Activated naive CD4-positive, alpha-beta T cell treated with anti-CD3 and anti-CD28 coated beads, Interleukin-2, amount 50 U/mL, for 24 hours (primary cell): Measurements from ENCODE around the gene CCDC71L.

Experiments used
- H3K27ac Mint-ChIP-seq: one replicate; pipeline ENCODE4 v1.8.0; 2021; ENCODE audit warnings: mild to moderate bottlenecking, mixed read lengths
- H3K27me3 Mint-ChIP-seq: one replicate; pipeline ENCODE4 v1.8.0; 2021; ENCODE audit warnings: mixed read lengths
- H3K36me3 Mint-ChIP-seq: one replicate; pipeline ENCODE4 v1.8.0; 2021; ENCODE audit warnings: mixed read lengths
- H3K4me1 Mint-ChIP-seq: one replicate; pipeline ENCODE4 v1.8.0; 2021; ENCODE audit warnings: mixed read lengths
- H3K4me3 Mint-ChIP-seq: one replicate; pipeline ENCODE4 v1.8.0; 2021; ENCODE audit warnings: mild to moderate bottlenecking, mixed read lengths
- H3K9me3 Mint-ChIP-seq: one replicate; pipeline ENCODE4 v1.8.0; 2021; ENCODE audit warnings: mixed read lengths

Gene CCDC71L

GRCh38 chr7:106668861-106669524 lies 8.0 kb upstream of the CCDC71L start:
- peaks cover 1% of the 10 kb centered on the region for H3K36me3 Mint-ChIP-seq
- no peak overlapping the region for H3K27ac Mint-ChIP-seq
- no peaks in the 10 kb centered on the region for H3K27me3 Mint-ChIP-seq
- peaks cover 8% of the 10 kb centered on the region for H3K4me1 Mint-ChIP-seq
- H3K9me3 Mint-ChIP-seq: no peaks in the 10 kb centered on the region
- H3K4me3 Mint-ChIP-seq: no peak overlapping the region

DNA sequence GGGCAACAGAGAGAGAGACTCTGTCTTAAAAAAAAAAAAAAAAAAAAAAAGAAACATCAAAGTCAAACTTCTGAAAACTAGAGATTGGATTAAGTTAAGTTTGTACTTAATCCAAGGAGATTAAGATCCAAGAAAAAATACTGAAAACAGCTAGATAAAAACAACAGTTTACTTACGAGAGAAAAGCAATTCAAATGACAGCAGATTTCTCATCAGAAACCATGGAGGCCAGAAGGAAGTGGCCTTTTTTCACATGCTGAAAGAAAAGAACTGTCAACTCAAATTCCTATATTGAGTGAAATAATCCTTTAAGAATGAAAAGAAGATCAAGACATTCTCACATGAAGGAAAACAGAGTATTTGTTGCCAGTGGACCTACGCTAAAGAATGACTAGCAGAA lies 5.4 kb upstream of the CCDC71L start:
- peaks cover 15% of the 10 kb centered on the region for H3K4me1 Mint-ChIP-seq
- H3K27me3 Mint-ChIP-seq: no peaks in the 10 kb centered on the region
- no peaks in the 10 kb centered on the region for H3K9me3 Mint-ChIP-seq
- no peaks in the 10 kb centered on the region for H3K36me3 Mint-ChIP-seq
- H3K27ac Mint-ChIP-seq: no peak overlapping the region
- no peak overlapping the region for H3K4me3 Mint-ChIP-seq

- peaks cover 14% of the 10 kb centered on the region for H3K4me1 Mint-ChIP-seq
- H3K27ac Mint-ChIP-seq: peak overlapping the region; percentile 60
- H3K36me3 Mint-ChIP-seq: peaks cover 2% of the 10 kb centered on the region
- no peaks in the 10 kb centered on the region for H3K9me3 Mint-ChIP-seq
- no peak overlapping the region for H3K4me3 Mint-ChIP-seq
- no peaks in the 10 kb centered on the region for H3K27me3 Mint-ChIP-seq
These were observed 3.4 kb upstream of the CCDC71L start for GRCh38 chr7:106664343-106664742.

DNA sequence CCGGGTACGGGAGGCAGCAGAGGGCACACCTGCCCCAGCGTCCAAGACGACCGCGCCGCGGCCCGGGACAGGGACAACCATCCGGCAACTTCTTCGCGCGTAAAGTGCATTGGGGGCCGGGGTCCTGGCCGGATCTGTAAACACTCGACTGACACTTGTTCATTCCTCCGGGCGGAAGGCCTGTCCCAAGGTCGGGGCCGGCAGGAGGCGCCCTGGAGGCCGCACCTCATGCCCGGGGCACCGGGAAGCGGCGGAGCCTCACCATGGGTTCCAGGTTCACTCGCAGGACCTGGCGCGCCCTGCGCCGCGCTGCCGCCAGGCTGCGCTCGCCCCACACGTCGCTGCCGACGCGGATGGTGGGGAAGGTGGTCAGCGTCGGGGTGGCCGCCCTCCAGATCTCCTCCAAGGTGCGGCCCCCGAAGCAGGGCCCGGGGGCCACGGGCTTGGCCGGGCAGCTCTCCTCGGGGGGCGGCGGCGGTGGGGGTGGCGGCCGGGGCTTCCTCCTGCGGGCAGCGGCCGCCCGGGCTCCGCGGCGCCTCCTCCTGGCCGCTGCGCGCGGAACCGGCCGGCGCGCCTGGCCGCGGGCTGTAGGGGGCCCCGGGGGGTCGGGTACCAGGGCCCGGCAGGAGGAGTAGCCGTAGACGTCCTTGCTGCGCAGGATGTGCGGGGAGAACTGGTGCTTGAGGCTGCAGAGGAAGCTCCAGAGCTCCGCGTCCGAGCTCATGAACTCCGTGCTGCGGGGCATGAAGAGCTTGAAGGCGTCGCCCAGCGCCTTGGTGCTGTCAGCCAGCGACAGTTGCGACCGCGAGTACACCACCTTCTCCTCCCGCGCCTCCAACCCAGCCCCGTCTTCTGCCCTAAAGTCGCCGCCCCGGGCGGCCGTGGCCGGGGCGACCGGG lies 746 bp downstream of the CCDC71L start:
- Mint-ChIP-seq H3K4me3 (peak overlapping the region; percentile 96), H3K36me3 (peaks cover 2% of the 10 kb centered on the region), H3K4me1 (peaks cover 37% of the 10 kb centered on the region), H3K27me3 (no peaks in the 10 kb centered on the region), H3K27ac (peak overlapping the region; percentile 99), H3K9me3 (no peaks in the 10 kb centered on the region)

- H3K27me3 Mint-ChIP-seq: no peaks in the 10 kb centered on the region
- peaks cover 2% of the 10 kb centered on the region for H3K36me3 Mint-ChIP-seq
- no peaks in the 10 kb centered on the region for H3K9me3 Mint-ChIP-seq
- peaks cover 37% of the 10 kb centered on the region for H3K4me1 Mint-ChIP-seq
- H3K4me3 Mint-ChIP-seq: peak overlapping the region; percentile 96
- peak overlapping the region; percentile 99 for H3K27ac Mint-ChIP-seq
These were observed 1.6 kb downstream of the CCDC71L start for GRCh38 chr7:106659166-106659962.

DNA sequence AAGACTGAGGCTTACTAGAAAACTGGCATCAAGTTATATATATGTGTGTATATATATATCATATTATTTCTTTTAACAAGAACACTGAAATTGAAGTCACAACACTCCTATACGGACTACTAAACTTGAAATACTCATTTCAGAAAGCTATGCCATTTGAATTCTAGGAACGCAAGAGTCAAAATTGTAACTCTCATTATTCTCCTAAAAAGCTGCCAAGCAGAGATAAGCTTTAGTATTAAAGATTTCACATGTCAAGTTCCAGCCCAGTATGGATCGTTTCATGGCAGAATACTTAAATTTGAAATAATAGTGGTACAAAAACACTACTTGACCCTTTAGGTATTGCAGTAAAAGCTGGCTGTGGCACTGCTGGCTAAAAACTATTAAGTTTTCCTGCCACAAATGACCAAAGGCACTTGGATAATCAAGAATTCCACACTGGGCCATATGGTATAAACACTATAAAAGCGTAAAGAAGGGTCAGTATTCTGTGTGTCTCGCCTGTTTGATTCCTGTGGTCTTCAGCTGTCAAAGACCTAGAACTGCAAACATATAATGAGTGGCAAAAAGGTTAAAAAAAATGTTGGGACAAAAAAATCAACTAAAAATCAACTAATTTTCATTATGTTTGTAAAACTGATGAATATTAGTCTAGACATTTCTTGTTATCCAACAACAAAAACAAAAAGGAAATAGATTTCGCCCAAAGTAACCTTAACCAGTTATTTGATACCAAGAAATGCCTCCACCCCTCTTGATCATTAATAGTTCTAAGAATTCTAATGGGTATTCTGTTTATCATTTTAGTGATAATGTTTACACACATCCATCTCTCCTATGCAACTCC lies 2.4 kb downstream of the CCDC71L start:
- H3K36me3 Mint-ChIP-seq: peaks cover 2% of the 10 kb centered on the region
- H3K4me3 Mint-ChIP-seq: peak overlapping the region; percentile 96
- no peaks in the 10 kb centered on the region for H3K9me3 Mint-ChIP-seq
- peaks cover 37% of the 10 kb centered on the region for H3K4me1 Mint-ChIP-seq
- peak overlapping the region; percentile 86 for H3K27ac Mint-ChIP-seq
- no peaks in the 10 kb centered on the region for H3K27me3 Mint-ChIP-seq

GRCh38 chr7:106657085-106657991 lies 3.6 kb downstream of the CCDC71L start:
- Mint-ChIP-seq H3K27me3 (no peaks in the 10 kb centered on the region), H3K27ac (peak overlapping the region; percentile 76), H3K9me3 (no peaks in the 10 kb centered on the region), H3K4me1 (peaks cover 37% of the 10 kb centered on the region), H3K36me3 (peaks cover 2% of the 10 kb centered on the region), H3K4me3 (peak overlapping the region; percentile 76)

DNA sequence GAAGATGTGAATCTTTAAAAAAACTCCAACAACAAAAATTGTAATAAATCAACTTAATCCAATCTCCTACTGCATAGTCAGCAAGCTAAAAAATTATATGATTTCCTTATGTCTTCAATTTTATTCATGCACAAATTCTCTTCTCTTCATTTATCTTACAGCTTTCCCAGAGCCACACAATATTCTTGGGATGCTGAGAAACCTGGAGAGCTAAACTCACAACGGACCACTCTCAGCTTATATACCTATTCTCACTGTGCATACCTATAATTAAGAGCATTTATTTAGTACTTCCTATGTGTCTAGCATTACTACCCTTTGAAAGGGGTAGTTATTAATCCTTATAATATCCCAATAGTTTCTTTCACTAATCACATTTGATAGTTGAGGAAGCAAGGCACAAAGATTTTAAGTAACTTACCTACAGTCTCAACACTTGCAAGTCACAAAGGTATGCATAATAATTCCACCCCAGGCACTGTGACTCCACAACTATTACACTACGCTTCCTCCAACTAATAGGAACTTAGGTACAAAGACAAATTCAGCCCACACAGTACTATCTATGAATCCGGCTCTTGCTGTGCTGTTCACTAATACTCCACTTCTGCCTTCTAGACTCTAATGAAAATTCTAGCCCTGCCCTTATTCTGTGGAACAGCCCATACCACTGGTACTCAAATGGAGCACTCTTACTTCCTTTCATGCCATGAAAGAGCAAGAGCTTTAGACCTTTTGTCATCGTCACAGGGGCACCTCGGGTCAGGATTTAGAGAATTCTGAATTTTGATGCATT lies 5.1 kb downstream of the CCDC71L start:
- Mint-ChIP-seq H3K9me3 (no peaks in the 10 kb centered on the region), H3K27ac (no peak overlapping the region), H3K4me1 (peaks cover 25% of the 10 kb centered on the region), H3K27me3 (no peaks in the 10 kb centered on the region), H3K36me3 (peaks cover 2% of the 10 kb centered on the region), H3K4me3 (no peak overlapping the region)

DNA sequence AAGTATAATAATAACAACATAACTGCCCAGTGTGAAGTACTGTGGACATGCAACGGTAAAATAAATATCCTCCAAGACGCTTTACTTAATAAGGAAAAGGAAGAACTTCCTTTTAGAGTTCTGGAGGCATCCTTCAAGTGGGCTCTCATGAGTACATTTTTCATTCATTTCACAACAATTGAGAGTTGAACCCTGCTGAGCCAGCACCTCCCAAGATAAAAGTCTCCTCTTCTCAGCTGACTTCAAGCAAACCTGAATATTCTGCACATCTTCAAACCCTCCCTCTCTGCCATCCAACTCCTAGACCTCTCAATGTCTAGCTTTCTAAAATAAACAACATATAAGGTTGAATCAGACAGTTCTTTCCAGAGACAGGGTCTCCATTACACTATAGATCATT lies 7.5 kb downstream of the CCDC71L start:
- Mint-ChIP-seq H3K4me3 (no peak overlapping the region), H3K27me3 (peaks cover 2% of the 10 kb centered on the region), H3K4me1 (peaks cover 15% of the 10 kb centered on the region), H3K27ac (no peak overlapping the region), H3K9me3 (no peaks in the 10 kb centered on the region), H3K36me3 (no peaks in the 10 kb centered on the region)

DNA sequence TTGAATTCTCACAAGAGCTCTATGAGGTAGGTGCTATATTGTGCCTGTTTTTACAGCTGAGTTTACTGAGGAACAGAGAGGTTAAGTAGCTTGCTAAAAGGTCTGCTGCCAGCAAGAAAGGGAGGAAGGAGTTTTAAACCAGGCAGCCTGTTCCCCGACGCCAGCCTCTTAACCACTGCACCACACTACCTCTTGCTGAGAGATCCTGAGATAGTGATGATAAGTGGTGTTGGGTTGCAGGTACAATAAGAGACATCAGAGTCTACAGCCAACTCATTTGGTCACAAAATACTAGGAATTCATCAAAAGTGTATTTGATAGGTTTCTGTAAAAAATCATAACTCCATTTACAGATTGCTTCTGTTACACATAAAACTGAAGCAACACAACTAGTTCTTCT lies 8.0 kb downstream of the CCDC71L start:
- Mint-ChIP-seq H3K36me3 (no peaks in the 10 kb centered on the region), H3K27me3 (peaks cover 3% of the 10 kb centered on the region), H3K27ac (no peak overlapping the region), H3K9me3 (no peaks in the 10 kb centered on the region), H3K4me1 (peaks cover 15% of the 10 kb centered on the region), H3K4me3 (no peak overlapping the region)

- peaks cover 6% of the 10 kb centered on the region for H3K27me3 Mint-ChIP-seq
- no peaks in the 10 kb centered on the region for H3K9me3 Mint-ChIP-seq
- H3K4me1 Mint-ChIP-seq: peaks cover 9% of the 10 kb centered on the region
- no peak overlapping the region for H3K4me3 Mint-ChIP-seq
- no peaks in the 10 kb centered on the region for H3K36me3 Mint-ChIP-seq
- H3K27ac Mint-ChIP-seq: no peak overlapping the region
These were observed 8.9 kb downstream of the CCDC71L start for GRCh38 chr7:106652092-106652491.

DNA sequence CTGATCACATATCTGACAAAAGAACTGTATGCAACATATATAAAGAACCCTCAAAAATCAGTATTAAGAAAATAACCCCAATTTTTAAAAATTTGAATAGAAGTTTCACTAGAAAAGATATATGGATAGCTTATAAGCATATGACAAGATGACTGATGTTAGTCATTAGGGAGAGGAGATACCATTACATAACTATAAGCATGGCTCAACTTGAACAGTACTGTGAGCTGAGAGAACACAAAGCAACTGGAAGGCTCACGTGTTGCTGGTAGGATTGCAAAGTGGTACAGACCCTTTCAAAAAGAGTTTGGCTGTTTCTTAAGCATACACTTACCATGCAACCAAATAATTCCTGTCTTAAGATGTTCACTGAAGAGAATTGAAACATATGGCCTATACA lies 14.7 kb downstream of the CCDC71L start:
- Mint-ChIP-seq H3K27ac (no peak overlapping the region), H3K4me1 (no peaks in the 10 kb centered on the region), H3K36me3 (no peaks in the 10 kb centered on the region), H3K4me3 (no peak overlapping the region), H3K27me3 (peaks cover 6% of the 10 kb centered on the region), H3K9me3 (peaks cover 6% of the 10 kb centered on the region)

DNA sequence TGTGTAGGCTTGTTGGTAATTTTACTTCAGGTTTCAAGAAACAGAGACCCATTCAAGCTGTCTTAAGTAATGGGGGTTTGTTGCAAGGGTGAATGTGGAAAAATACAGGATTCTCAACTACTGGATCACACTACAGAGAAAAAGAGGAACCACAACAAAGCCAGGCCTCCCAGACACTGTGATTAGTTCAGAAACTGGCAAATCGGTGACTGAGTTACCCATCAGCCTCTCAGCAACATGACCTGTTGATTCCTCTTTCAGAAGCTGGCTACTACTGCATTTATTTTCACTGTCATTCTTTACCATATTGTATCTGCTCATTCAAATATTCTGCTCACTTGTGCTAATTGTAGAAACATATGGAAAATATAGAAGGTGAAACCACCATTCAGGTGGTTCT lies 16.0 kb downstream of the CCDC71L start:
- H3K36me3 Mint-ChIP-seq: no peaks in the 10 kb centered on the region
- peaks cover 6% of the 10 kb centered on the region for H3K9me3 Mint-ChIP-seq
- no peak overlapping the region for H3K27ac Mint-ChIP-seq
- H3K4me1 Mint-ChIP-seq: no peaks in the 10 kb centered on the region
- H3K27me3 Mint-ChIP-seq: peaks cover 6% of the 10 kb centered on the region
- H3K4me3 Mint-ChIP-seq: no peak overlapping the region
